B cell (primary cell): ENCODE data around the gene PREX1. TPM values are rescaled to one million over a fixed set of nuclear protein-coding genes. Genes with fewer than 3 reads are reported as not detected.

Experiments used
- ATAC-seq: fragments of 200-7000 bp; cut with Tn5 transposase; one replicate; pipeline ENCODE4 v1.10.0; 2021; ENCODE audit warnings: low read depth, mild to moderate bottlenecking, moderate number of reproducible peaks, moderate library complexity
- CTCF ChIA-PET: fragments of 350-600 bp; sonication (Branson Sonifier 250); formaldehyde crosslinking; loops from one replicate; lab custom pipeline; 2021; ENCODE audit warnings: antibody characterized with exemption, inconsistent platforms; lab: Charles Lee
- POLR2A ChIA-PET: fragments of 350-600 bp; sonication (Branson Sonifier 250); formaldehyde crosslinking; loops from one replicate; lab custom pipeline; 2021; ENCODE audit warnings: antibody characterized with exemption; lab: Charles Lee
- DNase-seq: peaks from one replicate; pipeline ENCODE4 v3.0.0; 2013
- H2AFZ ChIP-seq: 2 replicates; pipeline ENCODE4 v1.6.1; 2012; ENCODE audit warnings: mild to moderate bottlenecking, low read depth, low read length; ENCODE audit not compliant: insufficient read depth, poor library complexity, severe bottlenecking
- H3K27ac ChIP-seq, 2 donors: 1 replicate in 1 of 2; 2 replicates in 1 of 2; pipeline ENCODE4 v1.5.1; 2012 to 2013; ENCODE audit warnings: low read length in 2 of 2, mild to moderate bottlenecking in 2 of 2, moderate library complexity in 1 of 2
- H3K27me3 ChIP-seq, 4 experiments: fragments of 200-600 bp in 1 of 4; sonication (generic) in 1 of 4; replicated peaks in 1 of 4; 1 replicate in 2 of 4; 2 replicates in 2 of 4; pipeline versions ENCODE4 v1.6.1 to v1.7.0; 2013 to 2016; ENCODE audit warnings: low read length in 3 of 4, mild to moderate bottlenecking in 2 of 4, mixed read lengths in 1 of 4, moderate library complexity in 1 of 4; ENCODE audit not compliant: insufficient read depth in 4 of 4, control insufficient read depth in 3 of 4; ENCODE audit errors: control extremely low read depth in 1 of 4
- H3K36me3 ChIP-seq, 2 experiments: replicated peaks in 1 of 2; 1 replicate in 1 of 2; 2 replicates in 1 of 2; pipeline versions ENCODE4 v1.6.1 to v1.7.1; 2013; ENCODE audit warnings: low read length in 1 of 2; ENCODE audit not compliant: insufficient read depth in 2 of 2, control insufficient read depth in 1 of 2; ENCODE audit errors: control extremely low read depth in 1 of 2, extremely low read depth in 1 of 2
- H3K4me1 ChIP-seq, 2 donors: fragments of 200-600 bp in 1 of 2; sonication (generic) in 1 of 2; 1 replicate in 1 of 2; 2 replicates in 1 of 2; pipeline versions ENCODE4 v1.5.1 to v1.6.1; 2013 to 2017; ENCODE audit warnings: low read length in 2 of 2; ENCODE audit not compliant: control insufficient read depth in 2 of 2, insufficient read depth in 2 of 2
- H3K4me2 ChIP-seq: replicated peaks from 2 replicates; pipeline ENCODE3; 2012; ENCODE audit warnings: mild to moderate bottlenecking, low read depth, low read length; ENCODE audit not compliant: poor library complexity, severe bottlenecking
- H3K4me3 ChIP-seq, 5 experiments: fragments of 200-600 bp in 1 of 5; sonication (generic) in 1 of 5; 1 replicate in 3 of 5; 2 replicates in 2 of 5; pipeline versions ENCODE4 v1.5.1 to v1.7.0; 2011 to 2016; ENCODE audit warnings: low read length in 4 of 5, mild to moderate bottlenecking in 4 of 5, low read depth in 2 of 5, control low read depth in 1 of 5, moderate library complexity in 1 of 5; ENCODE audit not compliant: insufficient read depth in 1 of 5; ENCODE audit errors: control extremely low read depth in 1 of 5, extremely low read depth in 1 of 5
- H3K79me2 ChIP-seq: fragments of 200-600 bp; sonication (generic); one replicate; pipeline ENCODE4 v1.6.0; 2016; ENCODE audit warnings: low read length; ENCODE audit not compliant: control insufficient read depth, insufficient read depth
- H3K9ac ChIP-seq: fragments of 200-600 bp; sonication (generic); 2 replicates; pipeline ENCODE4 v1.6.1; 2017; ENCODE audit warnings: mild to moderate bottlenecking, low read length, moderate library complexity
- H3K9me3 ChIP-seq, 3 donors: one replicate each; pipeline versions ENCODE4 v1.6.1 to v1.7.1; 2013; ENCODE audit warnings: low read length in 2 of 3; ENCODE audit not compliant: control insufficient read depth in 2 of 3, insufficient read depth in 1 of 3; ENCODE audit errors: control extremely low read depth in 1 of 3
- H4K20me1 ChIP-seq: 2 replicates; pipeline ENCODE4 v1.6.0; 2012; ENCODE audit warnings: mild to moderate bottlenecking, low read length; ENCODE audit not compliant: insufficient read depth, control insufficient read depth, poor library complexity, severe bottlenecking
- H3K27ac Mint-ChIP-seq: one replicate; pipeline ENCODE4 v1.8.0; 2021; ENCODE audit warnings: mixed read lengths
- H3K27me3 Mint-ChIP-seq: one replicate; pipeline ENCODE4 v1.8.0; 2021; ENCODE audit warnings: mixed read lengths
- H3K4me1 Mint-ChIP-seq: one replicate; pipeline ENCODE4 v1.8.0; 2021; ENCODE audit warnings: mixed read lengths
- H3K4me3 Mint-ChIP-seq: one replicate; pipeline ENCODE4 v1.8.0; 2021; ENCODE audit warnings: mixed read lengths
- H3K9me3 Mint-ChIP-seq: one replicate; pipeline ENCODE4 v1.8.0; 2022; ENCODE audit warnings: mixed read lengths; ENCODE audit not compliant: insufficient read depth
- EZH2 ChIP-seq: IDR thresholded peaks from 2 replicates; pipeline ENCODE4 v1.6.1; 2012; ENCODE audit warnings: borderline replicate concordance, low read depth, mild to moderate bottlenecking, moderate library complexity, low read length; ENCODE audit not compliant: insufficient read depth, poor library complexity, severe bottlenecking
- WGBS: methylation state at CpG from one replicate; pipeline ENCODE4 v1.1.5; 2013; ENCODE audit warnings: missing lambda C conversion rate; ENCODE audit not compliant: insufficient coverage; 5-methylcytosine and 5-hydroxymethylcytosine counted together
- intact Hi-C: fragments of 100-400 bp; cut with micrococcal nuclease; formaldehyde crosslinking; loops from one replicate; pipeline ENCODE4 v1.10.0; 2022
- polyA plus RNA-seq: library from polyadenylated mRNA; depleted of rRNA; stranded (reverse); fragments of >200 nt; gene quantifications from 2 replicates; pipeline ENCODE4 v1.2.3, GENCODE V29; 2012
- total RNA-seq, 2 donors: library from RNA; stranded (reverse); fragments of 120-200 nt in 1 of 2; gene quantifications; 1 replicate in 1 of 2; 2 replicates in 1 of 2; pipeline versions ENCODE4 v1.2.3 to v1.2.4, GENCODE V29; 2013 to 2022
- TF ChIP-seq, protein P1 (sequence below): fragments of 200-600 bp; IDR thresholded peaks from one replicate; pipeline ENCODE4 v1.8.0; 2022; ENCODE audit warnings: antibody characterized with exemption, mild to moderate bottlenecking

Gene PREX1
- total and polyA plus RNA-seq, 2 donors (not counting 1 experiment from before 2014, with no cell fraction given), result 79.1 to 99.4 TPM

DNA sequence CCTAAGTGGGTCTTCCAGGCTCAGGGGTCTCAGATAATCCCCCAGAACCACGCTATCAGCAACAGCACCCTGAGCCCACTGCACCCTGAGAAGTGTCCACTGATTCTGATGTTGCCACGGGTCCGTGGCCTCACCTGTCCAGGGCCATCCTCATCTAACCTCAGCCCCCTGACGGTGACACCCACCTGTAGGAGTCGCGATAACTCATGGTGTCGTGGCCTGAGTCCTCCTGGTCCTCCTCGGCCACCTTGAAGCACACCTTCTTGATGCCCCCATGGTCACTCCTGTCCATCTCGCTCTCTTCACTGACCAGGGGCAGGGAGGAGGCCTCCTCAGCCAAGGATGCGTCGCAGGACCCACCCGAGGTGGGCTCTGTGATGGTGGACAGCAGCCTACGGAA is 182.1 kb downstream of the PREX1 start:
- no peak for TF ChIP-seq EZH2
- TF ChIP-seq, protein P1, sequence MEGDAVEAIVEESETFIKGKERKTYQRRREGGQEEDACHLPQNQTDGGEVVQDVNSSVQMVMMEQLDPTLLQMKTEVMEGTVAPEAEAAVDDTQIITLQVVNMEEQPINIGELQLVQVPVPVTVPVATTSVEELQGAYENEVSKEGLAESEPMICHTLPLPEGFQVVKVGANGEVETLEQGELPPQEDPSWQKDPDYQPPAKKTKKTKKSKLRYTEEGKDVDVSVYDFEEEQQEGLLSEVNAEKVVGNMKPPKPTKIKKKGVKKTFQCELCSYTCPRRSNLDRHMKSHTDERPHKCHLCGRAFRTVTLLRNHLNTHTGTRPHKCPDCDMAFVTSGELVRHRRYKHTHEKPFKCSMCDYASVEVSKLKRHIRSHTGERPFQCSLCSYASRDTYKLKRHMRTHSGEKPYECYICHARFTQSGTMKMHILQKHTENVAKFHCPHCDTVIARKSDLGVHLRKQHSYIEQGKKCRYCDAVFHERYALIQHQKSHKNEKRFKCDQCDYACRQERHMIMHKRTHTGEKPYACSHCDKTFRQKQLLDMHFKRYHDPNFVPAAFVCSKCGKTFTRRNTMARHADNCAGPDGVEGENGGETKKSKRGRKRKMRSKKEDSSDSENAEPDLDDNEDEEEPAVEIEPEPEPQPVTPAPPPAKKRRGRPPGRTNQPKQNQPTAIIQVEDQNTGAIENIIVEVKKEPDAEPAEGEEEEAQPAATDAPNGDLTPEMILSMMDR, result no peak
- H3K4me1 Mint-ChIP-seq, result no peaks in the 10 kb centered on the region
- Histone ChIP-seq H3K4me1 (no peaks in the 10 kb centered on the region), H3K4me2 (no peak overlapping the region), H3K4me3 (no peak overlapping the region), H3K27ac (no peak overlapping the region), H3K27me3 (no peaks in the 10 kb centered on the region), H3K9me3 (no peaks in the 10 kb centered on the region), H2AFZ (no peak overlapping the region), H3K79me2 (no peaks in the 10 kb centered on the region), H3K36me3 (peaks cover 0 to 90% of the 10 kb centered on the region in 2 experiments), H4K20me1 (peaks cover 21% of the 10 kb centered on the region), H3K9ac (no peak overlapping the region)
- POLR2A ChIA-PET, result no interaction called here
- intact Hi-C loops, result no loop called here
- WGBS, result 97% methylated on average over 11 of the region's 13 CpGs
- H3K4me3 Mint-ChIP-seq, result no peak overlapping the region
- no peak overlapping the region for H3K27ac Mint-ChIP-seq
- no peak for DNase-seq
- no peaks in the 10 kb centered on the region for H3K27me3 Mint-ChIP-seq
- CTCF ChIA-PET, result no interaction called here
- ATAC-seq, result no peak
- H3K9me3 Mint-ChIP-seq, result no peaks in the 10 kb centered on the region

DNA sequence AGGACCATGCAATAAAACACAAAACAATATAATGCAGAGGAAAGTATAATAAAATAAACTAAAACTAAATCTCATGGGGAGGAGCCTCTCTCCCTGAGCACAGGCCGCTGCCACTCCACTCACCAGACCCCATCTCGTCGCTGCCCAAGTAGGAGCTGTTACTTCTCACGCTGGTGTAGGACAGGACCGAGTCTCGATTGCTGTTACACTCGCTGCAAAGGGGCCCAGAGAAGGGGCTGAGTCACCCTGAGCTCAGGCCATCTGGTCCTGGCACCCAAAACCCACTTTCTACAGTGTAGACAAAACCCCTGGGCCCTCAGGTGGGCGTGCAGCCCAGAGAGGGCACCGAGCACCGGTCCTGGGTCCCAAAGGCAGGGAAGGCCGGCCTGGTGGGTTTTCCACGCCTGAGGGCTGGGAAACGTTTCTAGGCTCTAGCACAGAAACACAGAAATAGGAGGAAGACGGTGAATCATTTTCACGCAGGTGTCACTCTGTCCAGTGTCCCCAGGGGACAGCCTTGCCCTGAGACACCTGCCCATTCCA is 183.4 kb downstream of the PREX1 start:
- H3K36me3 ChIP-seq, result peaks cover 0 to 90% of the 10 kb centered on the region in 2 experiments
- no peak overlapping the region for H3K27ac Mint-ChIP-seq
- no peaks in the 10 kb centered on the region for H3K4me1 Mint-ChIP-seq
- intact Hi-C loops, result no loop called here
- no peaks in the 10 kb centered on the region for H3K79me2 ChIP-seq
- H3K4me3 ChIP-seq, result no peak overlapping the region
- TF ChIP-seq, protein P1, result no peak
- no peak for TF ChIP-seq EZH2
- no peaks in the 10 kb centered on the region for H3K27me3 ChIP-seq
- no peak for DNase-seq
- ChIA-PET CTCF (no interaction called here), POLR2A (no interaction called here)
- no peaks in the 10 kb centered on the region for H3K4me1 ChIP-seq
- H3K9me3 ChIP-seq, result no peaks in the 10 kb centered on the region
- no peaks in the 10 kb centered on the region for H3K9me3 Mint-ChIP-seq
- no peak overlapping the region for H3K4me3 Mint-ChIP-seq
- H3K27me3 Mint-ChIP-seq, result no peaks in the 10 kb centered on the region
- H3K9ac ChIP-seq, result no peak overlapping the region
- H3K27ac ChIP-seq, result no peak overlapping the region
- H2AFZ ChIP-seq, result no peak overlapping the region
- 94% methylated on average over 15 of the region's 15 CpGs for WGBS
- peaks cover 21% of the 10 kb centered on the region for H4K20me1 ChIP-seq
- no peak for ATAC-seq
- H3K4me2 ChIP-seq, result no peak overlapping the region
